Right lobe of liver (tissue), 4 donors: Measurements from ENCODE around the gene BTC.

Source experiments
- CTCF ChIP-seq, 4 donors: fragments of 200-600 bp in 3 of 4; fragments of 450-650 bp in 1 of 4; IDR thresholded peaks; one replicate each; pipeline versions ENCODE4 v1.5.1 to v1.8.0; 2016 to 2022; ENCODE audit warnings: antibody characterized with exemption in 4 of 4, mild to moderate bottlenecking in 2 of 4
- POLR2A ChIP-seq: fragments of 450-650 bp; IDR thresholded peaks from one replicate; pipeline ENCODE4 v1.6.1; 2017; ENCODE audit warnings: antibody characterized with exemption, mild to moderate bottlenecking
- donor health status: DM: no; HTN: no; CAD: no.
- donor health status: DM: no; HTN: no; CAD: no.
- donor health status: DM: no; HTN: yes; CAD: no.

- TF ChIP-seq CTCF (IDR thresholded peaks at IDR 0.05) (no peak), POLR2A (no peak)
Measured at GRCh38 chr4:74789518-74789917, 4.8 kb downstream of the BTC start.
